NT2/D1 (cell line): Measurements from ENCODE around the gene RIPOR3.
"Not testable (repeated sequence)": the region's sequence is repeated elsewhere in the genome, so short reads cannot be mapped to it uniquely, and the experiment has no call there.

Experiments
- DNase-seq: peaks from one replicate; pipeline ENCODE4 v3.0.0-alpha.2; 2011; ENCODE audit warnings: low read depth, low spot score
- H3K27me3 ChIP-seq: 2 replicates; pipeline ENCODE4 v1.6.0; 2011; ENCODE audit warnings: mild to moderate bottlenecking; ENCODE audit not compliant: insufficient read length, insufficient read depth
- H3K36me3 ChIP-seq: 2 replicates; pipeline ENCODE4 v1.6.1; 2011; ENCODE audit warnings: mild to moderate bottlenecking, low read length, mixed read lengths; ENCODE audit not compliant: insufficient read depth, insufficient read length
- H3K4me1 ChIP-seq: 2 replicates; pipeline ENCODE4 v1.5.1; 2011; ENCODE audit not compliant: insufficient read depth, insufficient read length
- H3K4me3 ChIP-seq: 2 replicates; pipeline ENCODE4 v1.5.1; 2011; ENCODE audit warnings: low read depth; ENCODE audit not compliant: insufficient read length
- H3K9ac ChIP-seq: 2 replicates; pipeline ENCODE4 v1.6.0; 2011; ENCODE audit warnings: low read depth; ENCODE audit not compliant: insufficient read length
- H3K9me3 ChIP-seq: 2 replicates; pipeline ENCODE4 v1.5.1; 2011; ENCODE audit warnings: mild to moderate bottlenecking, low read length; ENCODE audit not compliant: insufficient read depth
- SUZ12 ChIP-seq: IDR thresholded peaks from 2 replicates; pipeline ENCODE4 v1.6.1; 2011; ENCODE audit not compliant: insufficient read length, insufficient read depth; ENCODE audit errors: extremely low read depth
- YY1 ChIP-seq: IDR thresholded peaks from 2 replicates; pipeline ENCODE4 v1.6.1; 2011; ENCODE audit not compliant: insufficient read length, insufficient read depth
- ZNF274 ChIP-seq: IDR thresholded peaks from 2 replicates; pipeline ENCODE4 v1.6.1; 2011; ENCODE audit warnings: mild to moderate bottlenecking, low read depth, low read length

The RIPOR3 gene

DNA sequence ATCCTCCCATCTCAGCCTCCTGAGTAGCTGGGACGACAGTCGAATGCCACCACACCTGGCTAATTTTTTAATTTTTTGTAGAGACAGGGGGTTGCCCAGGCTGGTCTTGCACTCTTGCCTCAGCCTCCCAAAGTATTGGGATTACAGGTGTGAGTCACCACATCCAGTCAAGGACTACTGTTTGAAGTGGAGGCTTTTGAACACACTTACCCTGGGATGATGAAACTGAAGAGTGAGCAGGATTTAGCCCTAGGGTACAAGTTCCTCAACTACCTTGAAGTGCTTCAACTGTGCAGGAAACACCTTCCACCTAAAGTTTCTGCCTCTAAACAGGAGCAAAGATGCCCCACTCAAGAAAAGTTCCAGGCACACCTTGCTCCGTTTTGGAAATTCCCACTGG is 24.4 kb upstream of the RIPOR3 start:
- H3K9ac ChIP-seq: no peak overlapping the region
- no peak overlapping the region for H3K4me3 ChIP-seq
- peaks cover 3% of the 10 kb centered on the region for H3K4me1 ChIP-seq
- H3K27me3 ChIP-seq: no peaks in the 10 kb centered on the region
- no peaks in the 10 kb centered on the region for H3K9me3 ChIP-seq
- H3K36me3 ChIP-seq: no peaks in the 10 kb centered on the region
- TF ChIP-seq SUZ12: no peak
- TF ChIP-seq YY1: no peak
- TF ChIP-seq ZNF274: no peak
- DNase-seq: no peak

DNA sequence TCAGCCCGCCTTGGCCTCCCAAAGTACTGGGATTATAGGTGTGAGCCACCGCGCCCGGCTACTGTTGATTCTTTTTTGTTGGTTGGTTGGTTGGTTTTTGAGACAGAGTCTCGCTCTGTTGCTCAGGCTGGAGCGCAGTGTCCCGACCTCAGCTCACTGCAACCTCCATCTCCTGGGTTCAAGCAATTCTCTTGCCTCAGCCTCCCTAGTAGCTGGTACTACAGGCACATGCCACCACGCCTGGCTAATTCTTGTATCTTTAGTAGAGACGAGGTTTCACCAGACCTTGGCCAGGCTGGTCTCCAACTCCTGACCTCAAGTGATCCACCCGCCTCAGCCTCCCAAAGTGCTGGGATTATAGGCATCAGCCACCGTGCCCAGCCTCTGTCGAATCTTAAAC is 23.1 kb upstream of the RIPOR3 start:
- not testable (repeated sequence) for H3K4me1 ChIP-seq, H3K9ac ChIP-seq, H3K9me3 ChIP-seq, H3K4me3 ChIP-seq, H3K27me3 ChIP-seq, H3K36me3 ChIP-seq, DNase-seq

DNA sequence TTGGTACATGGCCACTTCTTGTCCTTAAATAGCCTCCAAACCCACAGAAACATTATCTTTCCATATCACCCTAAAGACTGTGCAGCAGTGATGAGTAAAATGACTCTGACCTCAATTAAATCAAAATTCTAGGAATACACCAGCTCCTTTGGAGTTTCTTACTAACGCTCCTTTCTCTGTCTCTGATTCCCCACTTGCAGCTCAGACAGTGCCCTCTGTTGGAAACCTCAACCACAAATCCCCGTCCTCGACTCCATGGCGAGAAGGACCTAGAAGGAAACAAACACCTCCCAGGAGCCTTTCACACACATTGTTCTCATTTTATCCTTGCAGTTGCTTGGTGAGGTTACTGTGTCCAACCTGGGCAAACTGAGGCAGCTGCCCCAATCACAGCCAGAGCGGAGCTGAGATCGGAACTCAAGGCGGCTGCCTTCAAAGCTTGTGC is 22.3 kb upstream of the RIPOR3 start:
- Histone ChIP-seq H3K27me3 (no peaks in the 10 kb centered on the region), H3K4me3 (no peak overlapping the region), H3K36me3 (no peaks in the 10 kb centered on the region), H3K9ac (no peak overlapping the region), H3K9me3 (no peaks in the 10 kb centered on the region), H3K4me1 (peaks cover 3% of the 10 kb centered on the region)
- DNase-seq: no peak
- no peak for TF ChIP-seq ZNF274
- no peak for TF ChIP-seq SUZ12
- no peak for TF ChIP-seq YY1

DNA sequence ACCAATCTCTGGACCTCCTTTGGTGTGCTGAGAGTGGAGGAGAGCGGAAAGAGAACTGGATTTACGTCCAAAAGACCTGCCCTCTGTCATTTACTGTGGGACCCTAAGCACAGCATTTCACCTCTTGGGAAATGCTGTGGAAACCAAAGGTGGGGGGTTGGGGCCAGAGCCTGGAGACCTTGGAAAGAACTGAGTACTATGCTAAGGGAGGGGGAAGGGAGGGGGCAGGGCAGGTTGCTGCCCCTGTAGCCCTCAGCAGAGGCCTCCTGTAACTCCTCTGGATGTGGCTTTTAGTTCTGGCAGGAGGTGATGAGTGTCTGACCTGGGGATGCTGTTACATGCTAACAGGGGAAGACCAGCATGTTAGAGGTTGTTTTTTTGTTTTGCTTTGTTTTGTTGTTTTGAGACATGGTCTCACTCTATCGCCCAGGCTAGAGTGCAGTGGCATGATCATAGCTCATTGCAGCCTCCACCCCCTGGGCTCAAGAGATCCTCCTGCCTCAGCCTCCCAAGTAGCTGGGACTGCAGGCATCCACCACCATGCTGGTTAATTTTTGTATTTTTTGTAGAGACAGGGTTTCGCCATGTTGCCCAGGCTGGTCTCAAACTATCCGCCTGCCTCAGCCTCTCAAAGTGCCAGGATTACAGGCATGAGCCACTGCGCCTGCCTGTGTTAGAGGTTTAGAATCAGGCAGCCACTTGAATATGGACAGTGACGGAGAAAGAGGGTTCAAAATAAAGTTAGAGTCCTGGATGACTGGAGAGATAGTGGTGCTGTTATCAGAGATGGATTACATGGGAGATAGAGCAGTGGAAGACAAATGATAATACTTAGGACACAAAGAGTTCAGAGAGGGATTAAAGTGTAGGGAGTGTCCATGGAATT is 21.7 kb upstream of the RIPOR3 start:
- Histone ChIP-seq H3K4me3 (no peak overlapping the region), H3K36me3 (no peaks in the 10 kb centered on the region), H3K9me3 (no peaks in the 10 kb centered on the region), H3K9ac (no peak overlapping the region), H3K27me3 (no peaks in the 10 kb centered on the region), H3K4me1 (peaks cover 3% of the 10 kb centered on the region)
- TF ChIP-seq SUZ12: no peak
- TF ChIP-seq YY1: no peak
- TF ChIP-seq ZNF274: no peak
- no peak for DNase-seq

DNA sequence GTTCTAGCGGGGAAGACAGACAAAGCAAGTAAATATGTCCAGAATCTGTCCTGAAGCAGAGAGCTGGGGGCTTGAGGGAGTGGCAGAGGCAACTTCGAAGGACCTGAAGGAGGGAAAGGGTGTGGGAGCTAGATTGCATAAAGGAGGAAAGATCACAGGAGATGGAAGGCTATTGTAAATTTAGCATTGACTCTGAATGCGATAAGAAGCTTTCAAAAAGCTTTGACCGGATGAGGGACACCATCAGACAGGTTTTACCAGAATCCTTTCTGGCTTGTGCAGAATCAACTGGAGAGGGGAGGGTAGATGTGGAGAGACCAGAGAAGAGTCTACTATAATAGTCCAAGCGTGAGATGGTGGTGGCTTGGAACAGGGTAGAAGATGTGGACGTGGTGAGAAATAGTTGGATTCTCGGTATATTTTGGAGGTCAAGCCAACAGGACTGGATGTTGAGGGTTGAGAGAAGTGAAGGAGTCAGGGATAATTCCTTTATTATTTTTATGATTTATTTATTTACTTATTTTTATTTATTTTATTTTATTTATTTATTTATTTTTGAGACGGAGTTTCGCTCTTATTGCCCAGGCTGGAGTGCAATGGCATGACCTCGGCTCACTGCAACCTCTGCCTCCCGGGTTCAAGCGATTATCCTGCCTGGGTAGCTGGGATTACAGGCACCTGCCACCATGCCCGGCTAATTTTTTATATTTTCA is 19.9 kb upstream of the RIPOR3 start:
- TF ChIP-seq ZNF274: no peak
- no peak for TF ChIP-seq YY1
- no peak for TF ChIP-seq SUZ12
- no peak overlapping the region for H3K9ac ChIP-seq
- no peak overlapping the region for H3K4me3 ChIP-seq
- H3K27me3 ChIP-seq: no peaks in the 10 kb centered on the region
- no peaks in the 10 kb centered on the region for H3K36me3 ChIP-seq
- H3K4me1 ChIP-seq: peaks cover 3% of the 10 kb centered on the region
- no peak for DNase-seq
- H3K9me3 ChIP-seq: no peaks in the 10 kb centered on the region

DNA sequence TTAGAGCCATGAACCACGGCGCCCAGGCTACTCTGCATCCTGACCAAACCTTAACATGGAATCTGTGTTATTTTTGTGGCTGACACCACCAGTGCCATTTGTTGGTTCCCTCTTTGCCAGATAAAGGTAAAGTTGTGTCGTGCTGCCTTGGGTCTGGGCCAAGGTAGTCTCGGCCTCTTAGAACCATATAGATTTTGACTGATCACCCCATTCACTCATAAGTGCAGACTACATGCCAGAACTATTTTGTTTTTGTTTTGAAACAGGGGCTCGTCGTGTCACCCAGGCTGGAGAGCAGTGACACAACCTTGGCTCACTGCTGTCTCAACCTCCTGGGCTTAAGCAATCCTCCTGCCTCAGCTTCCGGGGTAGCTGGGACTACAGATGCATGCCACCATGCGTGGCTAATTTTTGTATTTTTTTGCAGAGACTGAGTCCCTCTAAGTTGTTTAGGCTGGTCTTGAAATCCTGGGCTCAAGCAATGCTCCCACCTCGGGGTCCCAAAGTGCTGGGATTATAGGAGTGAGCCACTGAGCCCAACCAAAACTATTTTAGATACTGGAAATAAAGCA is 19.2 kb upstream of the RIPOR3 start:
- Histone ChIP-seq H3K4me1 (peaks cover 3% of the 10 kb centered on the region), H3K9ac (no peak overlapping the region), H3K9me3 (no peaks in the 10 kb centered on the region), H3K4me3 (no peak overlapping the region), H3K27me3 (no peaks in the 10 kb centered on the region), H3K36me3 (no peaks in the 10 kb centered on the region)
- no peak for TF ChIP-seq SUZ12
- no peak for TF ChIP-seq ZNF274
- no peak for TF ChIP-seq YY1
- no peak for DNase-seq

DNA sequence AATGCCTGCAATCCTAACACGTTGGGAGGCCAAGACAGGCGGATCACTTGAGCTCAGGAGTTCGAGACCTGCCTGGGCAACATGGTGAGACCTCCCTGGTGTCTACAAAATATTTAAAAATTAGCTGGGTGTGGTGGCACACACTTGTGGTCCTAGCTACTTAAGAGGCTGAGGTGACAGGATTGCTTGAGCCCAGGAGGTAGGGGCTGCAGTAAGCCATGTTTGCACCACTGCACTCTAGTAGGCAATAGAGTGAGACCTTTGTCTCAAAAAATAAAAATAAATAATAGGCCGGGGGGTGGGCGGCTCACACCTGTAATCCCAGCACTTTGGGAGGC is 18.3 kb upstream of the RIPOR3 start:
- H3K4me1 ChIP-seq: peaks cover 3% of the 10 kb centered on the region
- H3K9me3 ChIP-seq: no peaks in the 10 kb centered on the region
- H3K27me3 ChIP-seq: no peaks in the 10 kb centered on the region
- H3K36me3 ChIP-seq: no peaks in the 10 kb centered on the region
- no peak for TF ChIP-seq ZNF274
- TF ChIP-seq YY1: no peak
- no peak for DNase-seq
- H3K4me3 ChIP-seq: no peak overlapping the region
- H3K9ac ChIP-seq: no peak overlapping the region
